ENCODE data around the gene PNMA1.

DNA sequence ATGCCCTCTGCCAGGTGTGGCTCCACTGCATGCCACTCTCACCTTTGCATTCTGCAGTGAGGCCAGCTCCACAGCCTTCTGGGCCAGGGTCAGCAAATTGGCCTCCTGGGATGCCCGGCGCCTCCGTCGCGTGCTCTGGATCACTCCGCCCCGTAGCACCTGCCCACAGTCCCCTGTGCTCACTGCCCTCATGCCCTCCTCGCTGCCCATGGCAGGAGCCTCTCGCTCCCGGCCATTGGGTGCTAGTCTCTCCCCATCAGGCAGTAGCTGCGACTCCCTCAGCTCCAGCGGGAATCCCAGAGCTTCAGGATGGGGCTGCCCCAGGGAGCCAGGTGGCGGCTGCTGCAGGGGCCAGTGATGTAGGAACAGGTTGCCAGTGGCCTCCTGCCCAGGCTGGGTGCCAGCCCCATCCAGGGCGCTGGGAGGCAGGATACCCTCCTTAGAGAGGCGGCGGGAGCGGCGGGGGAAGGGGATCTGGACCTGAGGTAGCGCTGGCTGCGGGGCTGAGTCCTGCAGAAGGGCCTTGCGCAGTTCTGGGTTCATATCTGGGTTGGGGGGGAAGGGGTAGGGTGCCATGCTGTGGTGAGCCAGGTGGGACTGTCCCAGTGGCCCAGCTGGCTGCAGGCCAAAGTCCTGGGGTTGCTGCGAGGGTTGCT is 24.5 kb upstream of the PNMA1 start:
- TF ChIP-seq, protein P1, sequence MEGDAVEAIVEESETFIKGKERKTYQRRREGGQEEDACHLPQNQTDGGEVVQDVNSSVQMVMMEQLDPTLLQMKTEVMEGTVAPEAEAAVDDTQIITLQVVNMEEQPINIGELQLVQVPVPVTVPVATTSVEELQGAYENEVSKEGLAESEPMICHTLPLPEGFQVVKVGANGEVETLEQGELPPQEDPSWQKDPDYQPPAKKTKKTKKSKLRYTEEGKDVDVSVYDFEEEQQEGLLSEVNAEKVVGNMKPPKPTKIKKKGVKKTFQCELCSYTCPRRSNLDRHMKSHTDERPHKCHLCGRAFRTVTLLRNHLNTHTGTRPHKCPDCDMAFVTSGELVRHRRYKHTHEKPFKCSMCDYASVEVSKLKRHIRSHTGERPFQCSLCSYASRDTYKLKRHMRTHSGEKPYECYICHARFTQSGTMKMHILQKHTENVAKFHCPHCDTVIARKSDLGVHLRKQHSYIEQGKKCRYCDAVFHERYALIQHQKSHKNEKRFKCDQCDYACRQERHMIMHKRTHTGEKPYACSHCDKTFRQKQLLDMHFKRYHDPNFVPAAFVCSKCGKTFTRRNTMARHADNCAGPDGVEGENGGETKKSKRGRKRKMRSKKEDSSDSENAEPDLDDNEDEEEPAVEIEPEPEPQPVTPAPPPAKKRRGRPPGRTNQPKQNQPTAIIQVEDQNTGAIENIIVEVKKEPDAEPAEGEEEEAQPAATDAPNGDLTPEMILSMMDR (IDR thresholded peaks at IDR 0.05) = no peak
- no peak for TF ChIP-seq POLR2A (IDR thresholded peaks at IDR 0.05)

Data from Peyer's patch (tissue), 4 donors.